ENCODE data around the gene KRTAP10-9.

DNA sequence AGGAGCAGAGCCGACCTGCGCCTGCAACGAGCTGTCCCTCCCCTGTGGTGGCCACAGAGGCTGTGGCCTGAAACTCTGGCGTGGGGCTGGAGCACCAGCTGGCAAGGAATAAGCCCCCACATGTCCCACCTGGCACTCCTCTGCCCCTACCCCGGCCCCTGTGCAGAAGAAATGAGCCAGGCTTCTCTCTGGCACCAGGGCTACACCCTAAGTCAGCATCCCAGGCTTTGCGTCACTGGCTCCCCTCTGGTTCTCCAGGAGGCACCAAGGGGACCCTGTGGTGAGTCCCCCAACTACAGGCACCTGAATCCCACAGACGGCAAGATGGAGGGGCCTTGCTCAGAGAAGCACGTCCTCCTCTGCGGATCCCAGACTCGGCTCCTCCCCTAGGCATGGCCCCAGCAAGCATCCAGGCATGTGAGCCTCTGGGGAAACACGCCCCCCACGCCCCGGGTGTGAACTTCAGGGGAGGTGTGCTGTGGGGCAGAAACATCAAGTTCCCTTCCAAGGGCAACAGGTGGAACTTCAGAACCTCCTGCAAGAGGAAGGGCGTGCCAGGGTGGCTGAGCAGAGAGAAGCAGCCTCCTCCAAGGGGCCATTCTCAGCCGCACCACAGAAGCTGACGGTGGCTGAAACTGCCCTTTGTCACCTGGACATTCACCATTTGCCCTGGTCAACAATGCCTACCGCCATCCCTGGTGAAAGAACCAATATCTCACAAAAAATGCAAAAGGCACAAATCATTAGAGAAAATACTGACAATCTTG, 23.6 kb upstream of the KRTAP10-9 start:
- TF ChIP-seq, protein P1, sequence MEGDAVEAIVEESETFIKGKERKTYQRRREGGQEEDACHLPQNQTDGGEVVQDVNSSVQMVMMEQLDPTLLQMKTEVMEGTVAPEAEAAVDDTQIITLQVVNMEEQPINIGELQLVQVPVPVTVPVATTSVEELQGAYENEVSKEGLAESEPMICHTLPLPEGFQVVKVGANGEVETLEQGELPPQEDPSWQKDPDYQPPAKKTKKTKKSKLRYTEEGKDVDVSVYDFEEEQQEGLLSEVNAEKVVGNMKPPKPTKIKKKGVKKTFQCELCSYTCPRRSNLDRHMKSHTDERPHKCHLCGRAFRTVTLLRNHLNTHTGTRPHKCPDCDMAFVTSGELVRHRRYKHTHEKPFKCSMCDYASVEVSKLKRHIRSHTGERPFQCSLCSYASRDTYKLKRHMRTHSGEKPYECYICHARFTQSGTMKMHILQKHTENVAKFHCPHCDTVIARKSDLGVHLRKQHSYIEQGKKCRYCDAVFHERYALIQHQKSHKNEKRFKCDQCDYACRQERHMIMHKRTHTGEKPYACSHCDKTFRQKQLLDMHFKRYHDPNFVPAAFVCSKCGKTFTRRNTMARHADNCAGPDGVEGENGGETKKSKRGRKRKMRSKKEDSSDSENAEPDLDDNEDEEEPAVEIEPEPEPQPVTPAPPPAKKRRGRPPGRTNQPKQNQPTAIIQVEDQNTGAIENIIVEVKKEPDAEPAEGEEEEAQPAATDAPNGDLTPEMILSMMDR (IDR thresholded peaks at IDR 0.05 in 4 of 5, conservative IDR thresholded peaks at IDR 0.05 in 1 of 5) = no peak
- TF ChIP-seq POLR2A (IDR thresholded peaks at IDR 0.05) = no peak
